GM23248 (cell line): ENCODE data around the gene MAP6D1.

ENCODE experiments used
- EZH2 ChIP-seq: fragments of 200-600 bp; sonication (generic); IDR thresholded peaks from 2 replicates; pipeline ENCODE4 v1.6.1; 2018; ENCODE audit warnings: antibody characterized with exemption, mild to moderate bottlenecking; ENCODE audit not compliant: insufficient read depth, poor library complexity, severe bottlenecking
- EZH2phosphoT487 ChIP-seq: fragments of 200-600 bp; sonication (generic); IDR thresholded peaks from 2 replicates; pipeline ENCODE4 v1.6.1; 2018; ENCODE audit warnings: antibody characterized with exemption, moderate library complexity, mild to moderate bottlenecking, low read depth; ENCODE audit not compliant: insufficient read depth

GRCh38 chr3:183822631-183823030 lies 2.7 kb downstream of the MAP6D1 start:
- TF ChIP-seq EZH2phosphoT487 (no peak), EZH2 (no peak)
